ENCODE measurements around the gene NAT10. TPM values are rescaled to one million over a fixed set of nuclear protein-coding genes. Genes with fewer than 3 reads are reported as not detected.

NAT10 gene
- total and polyA plus RNA-seq, 2 experiments from 2014 or later, result 44.1 to 58.8 TPM

- no peaks in the 10 kb centered on the region for H3K9me3 Mint-ChIP-seq
- H3K36me3 Mint-ChIP-seq (ENCODE audit: low read depth), result peaks cover 91% of the 10 kb centered on the region
- Histone ChIP-seq H3K27me3 (ENCODE audit: insufficient read depth) (no peaks in the 10 kb centered on the region), H2AFZ (no peak overlapping the region), H3K4me2 (no peak overlapping the region), H3K79me2 (replicated peaks; ENCODE audit: insufficient read depth) (no peaks in the 10 kb centered on the region), H3K36me3 (ENCODE audit: insufficient read depth) (peaks cover 68% of the 10 kb centered on the region), H3K9me2 (ENCODE audit: insufficient read depth) (no peaks in the 10 kb centered on the region), H3K4me1 (ENCODE audit: insufficient read depth) (no peaks in the 10 kb centered on the region), H3K27ac (ENCODE audit: low read depth) (no peak overlapping the region), H3K4me3 (no peak overlapping the region), H3F3A (replicated peaks; ENCODE audit: low read depth) (no peaks in the 10 kb centered on the region), H4K20me1 (replicated peaks; ENCODE audit: insufficient read depth) (peaks cover 8% of the 10 kb centered on the region; the same call in 1 of the 2 replicates)
- peaks cover 1% of the 10 kb centered on the region for H3K27me3 Mint-ChIP-seq (ENCODE audit: insufficient read depth, low read depth, poor library complexity)
- H3K4me3 Mint-ChIP-seq, result no peak overlapping the region
- ATAC-seq (no peak), DNase-seq (ENCODE audit: low spot score) (no peak)
- no peak overlapping the region for H3K27ac Mint-ChIP-seq
- TF ChIP-seq ZNF462 (CRISPR knock-in tag; IDR thresholded peaks at IDR 0.05), result no peak
- TF ChIP-seq, protein P1, sequence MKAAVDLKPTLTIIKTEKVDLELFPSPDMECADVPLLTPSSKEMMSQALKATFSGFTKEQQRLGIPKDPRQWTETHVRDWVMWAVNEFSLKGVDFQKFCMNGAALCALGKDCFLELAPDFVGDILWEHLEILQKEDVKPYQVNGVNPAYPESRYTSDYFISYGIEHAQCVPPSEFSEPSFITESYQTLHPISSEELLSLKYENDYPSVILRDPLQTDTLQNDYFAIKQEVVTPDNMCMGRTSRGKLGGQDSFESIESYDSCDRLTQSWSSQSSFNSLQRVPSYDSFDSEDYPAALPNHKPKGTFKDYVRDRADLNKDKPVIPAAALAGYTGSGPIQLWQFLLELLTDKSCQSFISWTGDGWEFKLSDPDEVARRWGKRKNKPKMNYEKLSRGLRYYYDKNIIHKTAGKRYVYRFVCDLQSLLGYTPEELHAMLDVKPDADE (IDR thresholded peaks at IDR 0.05), result no peak
- TF ChIP-seq ZNF114 (CRISPR knock-in tag; IDR thresholded peaks at IDR 0.05), result no peak
- TF ChIP-seq ZNF331 (CRISPR knock-in tag; IDR thresholded peaks at IDR 0.05; ENCODE audit: low read depth), result no peak
- no peak for TF ChIP-seq CREB1 (CRISPR knock-in tag; IDR thresholded peaks at IDR 0.05; ENCODE audit: low read depth)
- TF ChIP-seq EZH2 (IDR thresholded peaks at IDR 0.05; ENCODE audit: low read depth, unreplicated experiment), result no peak
- TF ChIP-seq, protein P2, sequence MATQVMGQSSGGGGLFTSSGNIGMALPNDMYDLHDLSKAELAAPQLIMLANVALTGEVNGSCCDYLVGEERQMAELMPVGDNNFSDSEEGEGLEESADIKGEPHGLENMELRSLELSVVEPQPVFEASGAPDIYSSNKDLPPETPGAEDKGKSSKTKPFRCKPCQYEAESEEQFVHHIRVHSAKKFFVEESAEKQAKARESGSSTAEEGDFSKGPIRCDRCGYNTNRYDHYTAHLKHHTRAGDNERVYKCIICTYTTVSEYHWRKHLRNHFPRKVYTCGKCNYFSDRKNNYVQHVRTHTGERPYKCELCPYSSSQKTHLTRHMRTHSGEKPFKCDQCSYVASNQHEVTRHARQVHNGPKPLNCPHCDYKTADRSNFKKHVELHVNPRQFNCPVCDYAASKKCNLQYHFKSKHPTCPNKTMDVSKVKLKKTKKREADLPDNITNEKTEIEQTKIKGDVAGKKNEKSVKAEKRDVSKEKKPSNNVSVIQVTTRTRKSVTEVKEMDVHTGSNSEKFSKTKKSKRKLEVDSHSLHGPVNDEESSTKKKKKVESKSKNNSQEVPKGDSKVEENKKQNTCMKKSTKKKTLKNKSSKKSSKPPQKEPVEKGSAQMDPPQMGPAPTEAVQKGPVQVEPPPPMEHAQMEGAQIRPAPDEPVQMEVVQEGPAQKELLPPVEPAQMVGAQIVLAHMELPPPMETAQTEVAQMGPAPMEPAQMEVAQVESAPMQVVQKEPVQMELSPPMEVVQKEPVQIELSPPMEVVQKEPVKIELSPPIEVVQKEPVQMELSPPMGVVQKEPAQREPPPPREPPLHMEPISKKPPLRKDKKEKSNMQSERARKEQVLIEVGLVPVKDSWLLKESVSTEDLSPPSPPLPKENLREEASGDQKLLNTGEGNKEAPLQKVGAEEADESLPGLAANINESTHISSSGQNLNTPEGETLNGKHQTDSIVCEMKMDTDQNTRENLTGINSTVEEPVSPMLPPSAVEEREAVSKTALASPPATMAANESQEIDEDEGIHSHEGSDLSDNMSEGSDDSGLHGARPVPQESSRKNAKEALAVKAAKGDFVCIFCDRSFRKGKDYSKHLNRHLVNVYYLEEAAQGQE (IDR thresholded peaks at IDR 0.05; ENCODE audit: unreplicated experiment), result no peak
- no peak for TF ChIP-seq NANOG (IDR thresholded peaks at IDR 0.05; ENCODE audit: borderline replicate concordance)
- no peak for TF ChIP-seq EZH2phosphoT487 (IDR thresholded peaks at IDR 0.05; ENCODE audit: unreplicated experiment)
- no peak for TF ChIP-seq POLR2AphosphoS5 (IDR thresholded peaks at IDR 0.05; ENCODE audit: low read depth)
- no peaks in the 10 kb centered on the region for H3K4me1 Mint-ChIP-seq
Measured at GRCh38 chr11:34126959-34127848, 21.8 kb downstream of the NAT10 start.
